Ovary (tissue), 9 donors: Measurements from ENCODE around the gene MTG1. TPM values are rescaled to one million over a fixed set of nuclear protein-coding genes. Genes with fewer than 3 reads are reported as not detected.

Source experiments
- DNase-seq, 5 donors: peaks; one replicate each; pipeline ENCODE4 v3.0.0-alpha.2; 2019 to 2020
- H3K27ac ChIP-seq, 2 donors: fragments of 200-600 bp; one replicate each; pipeline versions ENCODE4 v1.5.1 to v1.8.0; 2019 to 2022
- H3K27me3 ChIP-seq: fragments of 200-600 bp; one replicate; pipeline ENCODE4 v1.8.0; 2022
- H3K36me3 ChIP-seq: fragments of 200-600 bp; sonication (generic); one replicate; pipeline ENCODE4 v1.5.1; 2019
- H3K4me1 ChIP-seq: one replicate; pipeline ENCODE4 v1.8.1; 2013; ENCODE audit warnings: mild to moderate bottlenecking, moderate library complexity; ENCODE audit not compliant: insufficient read depth
- H3K4me3 ChIP-seq: fragments of 200-600 bp; sonication (generic); one replicate; pipeline ENCODE4 v1.5.1; 2017
- H3K9me3 ChIP-seq, 2 donors: fragments of 200-600 bp in 1 of 2; sonication (generic) in 1 of 2; one replicate each; pipeline versions ENCODE4 v1.5.1 to v1.8.1; 2013 to 2019; ENCODE audit warnings: mild to moderate bottlenecking in 1 of 2, moderate library complexity in 1 of 2
- CTCF ChIP-seq, 3 donors: fragments of 450-650 bp in 2 of 3; fragments of 200-600 bp in 1 of 3; IDR thresholded peaks; one replicate each; pipeline versions ENCODE4 v1.5.1 to v1.8.0; 2016 to 2022; ENCODE audit warnings: antibody characterized with exemption in 3 of 3, mild to moderate bottlenecking in 1 of 3
- EP300 ChIP-seq: sonication (generic); formaldehyde crosslinking; IDR thresholded peaks from one replicate; pipeline ENCODE4 v1.6.1; 2017; ENCODE audit warnings: antibody characterized with exemption
- POLR2A ChIP-seq: fragments of 450-650 bp; IDR thresholded peaks from one replicate; pipeline ENCODE4 v1.6.1; 2017; ENCODE audit warnings: antibody characterized with exemption, mild to moderate bottlenecking, moderate library complexity
- WGBS, 3 donors: extraction: QIAGEN DNeasy Blood & Tissue Kit in 1 of 3; methylation state at CpG; one replicate each; pipeline versions ENCODE4 v1.1.5 to v1.1.7; 2013 to 2017; 5-methylcytosine and 5-hydroxymethylcytosine counted together
- intact Hi-C, 4 donors: fragments of 100-400 bp; cut with DNase I; formaldehyde crosslinking; loops; one replicate each; pipeline versions ENCODE4 v1.11.0 to v1.15.1; 2022 to 2023
- polyA plus RNA-seq, 2 donors: library from polyadenylated mRNA; stranded (reverse); fragments of 200-250 nt in 1 of 2; fragments of 350-450 nt in 1 of 2; fragmentation: Illumina TruSeq in 1 of 2; extraction: RNeasy Lipid Tissue Mini Kit (QIAGEN cat#74804) in 1 of 2; gene quantifications; one replicate each; pipeline ENCODE4 v1.2.3, GENCODE V29; 2013 to 2014
- total RNA-seq, 7 donors: library from RNA; depleted of rRNA in 2 of 7; stranded (reverse); fragments of >200 nt in 2 of 7; fragmentation: NEBNext Ultra II Directional in 3 of 7; extraction: Animal tissue kit (Norgen Biotek cat#: 25700) in 3 of 7; gene quantifications; one replicate each; pipeline versions ENCODE4 v1.1.0 to v1.2.4, GENCODE V29; 2016 to 2023
- donor health status: DM: no; HTN: no; CAD: no; lungs with moderate emphysema.
- donor health status: DM: no; HTN: no; CAD: no.
- donor health status: Bipolar disorder and iron deficiency.
- donor health status: DM: yes; HTN: yes; CAD: no.
- donor health status: DM: no; HTN: no; CAD: no.
- donor health status: DM: yes; HTN: yes; CAD: no.

MTG1 gene
- total and polyA plus RNA-seq, 9 donors: 23.1 to 55.1 (median 33.7) TPM

GRCh38 chr10:133349160-133349568 is 44.8 kb upstream of the MTG1 start:
- TF ChIP-seq EP300 (no peak), POLR2A (no peak), CTCF (IDR thresholded peaks at IDR 0.05) (no peak)
- no peak overlapping the region for H3K4me3 ChIP-seq

GRCh38 chr10:133349577-133350011 is 44.4 kb upstream of the MTG1 start:
- Histone ChIP-seq H3K27me3 (no peaks in the 10 kb centered on the region), H3K27ac (no peak overlapping the region), H3K4me3 (no peak overlapping the region), H3K4me1 (no peaks in the 10 kb centered on the region), H3K36me3 (no peaks in the 10 kb centered on the region), H3K9me3 (no peaks in the 10 kb centered on the region)
- 52 to 67% (median 57%) methylated on average over 9 of the region's 9 CpGs for WGBS, 3 donors
- TF ChIP-seq POLR2A (no peak), EP300 (no peak), CTCF (IDR thresholded peaks at IDR 0.05) (no peak)
- DNase-seq: no peak
- intact Hi-C loops: no loop called here

More at GRCh38 chr10:133349160-133349568, 44.8 kb upstream of the MTG1 start:
- Histone ChIP-seq H3K36me3 (no peaks in the 10 kb centered on the region), H3K4me1 (no peaks in the 10 kb centered on the region), H3K9me3 (no peaks in the 10 kb centered on the region), H3K27me3 (no peaks in the 10 kb centered on the region), H3K27ac (no peak overlapping the region)
- intact Hi-C loops: no loop called here
- DNase-seq: no peak
- WGBS, 3 donors: 69 to 81% (median 71%) methylated on average over 8 of the region's 8 CpGs

GRCh38 chr10:133350283-133350949 is 43.5 kb upstream of the MTG1 start:
- no peaks in the 10 kb centered on the region for H3K4me1 ChIP-seq
- no peak for DNase-seq
- H3K36me3 ChIP-seq: no peaks in the 10 kb centered on the region
- H3K27ac ChIP-seq: no peak overlapping the region
- intact Hi-C loops: no loop called here
- H3K27me3 ChIP-seq: no peaks in the 10 kb centered on the region
- no peaks in the 10 kb centered on the region for H3K9me3 ChIP-seq
- TF ChIP-seq CTCF (IDR thresholded peaks at IDR 0.05): no peak
- TF ChIP-seq POLR2A: no peak
- TF ChIP-seq EP300: no peak
- no peak overlapping the region for H3K4me3 ChIP-seq
- 35 to 58% (median 46%) methylated on average over 11 to 12 of the region's 12 CpGs for WGBS, 3 donors

GRCh38 chr10:133350950-133351329 is 43.0 kb upstream of the MTG1 start:
- no peaks in the 10 kb centered on the region for H3K4me1 ChIP-seq
- TF ChIP-seq POLR2A (no peak), CTCF (IDR thresholded peaks at IDR 0.05) (no peak), EP300 (no peak)
- no peak overlapping the region for H3K4me3 ChIP-seq
- H3K9me3 ChIP-seq: no peaks in the 10 kb centered on the region
- no peak overlapping the region for H3K27ac ChIP-seq
- H3K36me3 ChIP-seq: no peaks in the 10 kb centered on the region
- WGBS, 3 donors: 11 to 24% (median 16%) methylated on average over 12 to 13 of the region's 13 CpGs
- no peaks in the 10 kb centered on the region for H3K27me3 ChIP-seq
- no peak for DNase-seq
- intact Hi-C loops: no loop called here
